GM21360 (cell line): ENCODE results near the gene MEGF11.

ENCODE experiments used
- ATAC-seq: cut with Tn5 transposase; IDR thresholded peaks from one replicate; pipeline ENCODE4 v1.9.1; 2021; ENCODE audit warnings: mild to moderate bottlenecking, moderate library complexity; ENCODE audit not compliant: unreplicated experiment

Gene MEGF11

GRCh38 chr15:66221126-66221525, 32.4 kb downstream of the MEGF11 start:
- ATAC-seq, result no peak

- no peak for ATAC-seq
These were observed 32.9 kb downstream of the MEGF11 start for GRCh38 chr15:66220601-66221000.

GRCh38 chr15:66219339-66219738, 34.2 kb downstream of the MEGF11 start:
- ATAC-seq, result no peak

GRCh38 chr15:66216806-66217205, 36.7 kb downstream of the MEGF11 start:
- no peak for ATAC-seq

GRCh38 chr15:66215811-66216210, 37.7 kb downstream of the MEGF11 start:
- ATAC-seq, result no peak

- ATAC-seq, result no peak
These were observed 39.3 kb downstream of the MEGF11 start for GRCh38 chr15:66214246-66214645.

GRCh38 chr15:66212563-66212921, 41.0 kb downstream of the MEGF11 start:
- ATAC-seq, result no peak

- no peak for ATAC-seq
These were observed 41.6 kb downstream of the MEGF11 start for GRCh38 chr15:66211670-66212562.

GRCh38 chr15:66210684-66211083, 42.9 kb downstream of the MEGF11 start:
- no peak for ATAC-seq

GRCh38 chr15:66198757-66199156, 54.8 kb downstream of the MEGF11 start:
- no peak for ATAC-seq

- no peak for ATAC-seq
These were observed 56.9 kb downstream of the MEGF11 start for GRCh38 chr15:66196602-66197001.

GRCh38 chr15:66195621-66196230, 57.8 kb downstream of the MEGF11 start:
- no peak for ATAC-seq

GRCh38 chr15:66193066-66193465, 60.5 kb downstream of the MEGF11 start:
- no peak for ATAC-seq

- ATAC-seq, result no peak
These were observed 62.8 kb downstream of the MEGF11 start for GRCh38 chr15:66190746-66191145.

- ATAC-seq, result no peak
These were observed 64.3 kb downstream of the MEGF11 start for GRCh38 chr15:66189291-66189690.

GRCh38 chr15:66188464-66188863, 65.1 kb downstream of the MEGF11 start:
- no peak for ATAC-seq

GRCh38 chr15:66187271-66187670, 66.3 kb downstream of the MEGF11 start:
- no peak for ATAC-seq

GRCh38 chr15:66186049-66186825, 67.3 kb downstream of the MEGF11 start:
- ATAC-seq, result no peak

GRCh38 chr15:66184936-66185790, 68.4 kb downstream of the MEGF11 start:
- ATAC-seq, result no peak

GRCh38 chr15:66184492-66184891, 69.1 kb downstream of the MEGF11 start:
- no peak for ATAC-seq
